ENCODE measurements around the gene ENPEP.
"Not testable (repeated sequence)": the region's sequence is repeated elsewhere in the genome, so short reads cannot be mapped to it uniquely, and the experiment has no call there.

ENPEP gene

GRCh38 chr4:110454441-110454840 lies 21.5 kb upstream of the ENPEP start:
- no peak for TF ChIP-seq CTCF (IDR thresholded peaks at IDR 0.05; ENCODE audit: insufficient read depth, low read depth, low read length, missing control alignments)
- no peak overlapping the region for H3K4me3 ChIP-seq (ENCODE audit: low read depth, low read length)
- DNase-seq (ENCODE audit: low read depth), result no peak

GRCh38 chr4:110458494-110459266 lies 17.3 kb upstream of the ENPEP start:
- TF ChIP-seq CTCF (IDR thresholded peaks at IDR 0.05; ENCODE audit: insufficient read depth, low read depth, low read length, missing control alignments), result no peak
- no peak for DNase-seq (ENCODE audit: low read depth)
- H3K4me3 ChIP-seq (ENCODE audit: low read depth, low read length), result no peak overlapping the region

- H3K4me3 ChIP-seq (ENCODE audit: low read depth, low read length), result no peak overlapping the region
- no peak for TF ChIP-seq CTCF (IDR thresholded peaks at IDR 0.05; ENCODE audit: insufficient read depth, low read depth, low read length, missing control alignments)
- no peak for DNase-seq (ENCODE audit: low read depth)
These were observed 15.7 kb upstream of the ENPEP start for GRCh38 chr4:110460074-110460746.

GRCh38 chr4:110467400-110467799 lies 8.6 kb upstream of the ENPEP start:
- TF ChIP-seq CTCF (IDR thresholded peaks at IDR 0.05; ENCODE audit: insufficient read depth, low read depth, low read length, missing control alignments), result no peak
- no peak overlapping the region for H3K4me3 ChIP-seq (ENCODE audit: low read depth, low read length)
- DNase-seq (ENCODE audit: low read depth), result peak; percentile 19

- DNase-seq (ENCODE audit: low read depth), result no peak
- H3K4me3 ChIP-seq (ENCODE audit: low read depth, low read length), result no peak overlapping the region
- no peak for TF ChIP-seq CTCF (IDR thresholded peaks at IDR 0.05; ENCODE audit: insufficient read depth, low read depth, low read length, missing control alignments)
These were observed 3.2 kb upstream of the ENPEP start for GRCh38 chr4:110472583-110473329.

- no peak for TF ChIP-seq CTCF (IDR thresholded peaks at IDR 0.05; ENCODE audit: insufficient read depth, low read depth, low read length, missing control alignments)
These were observed 1.5 kb upstream of the ENPEP start for GRCh38 chr4:110474481-110474880.

GRCh38 chr4:110475080-110475479 lies 875 bp upstream of the ENPEP start:
- DNase-seq (ENCODE audit: low read depth); H3K4me3 ChIP-seq (ENCODE audit: low read depth, low read length): not testable (repeated sequence)

More at GRCh38 chr4:110474481-110474880, 1.5 kb upstream of the ENPEP start:
- no peak overlapping the region for H3K4me3 ChIP-seq (ENCODE audit: low read depth, low read length)
- no peak for DNase-seq (ENCODE audit: low read depth)

All from GM12865 (cell line).